GM19023 (cell line): ENCODE results near the gene OSBPL5.

ENCODE experiments used
- ATAC-seq: cut with Tn5 transposase; IDR thresholded peaks from one replicate; pipeline ENCODE4 v1.9.1; 2021; ENCODE audit warnings: mild to moderate bottlenecking, moderate library complexity; ENCODE audit not compliant: unreplicated experiment

The OSBPL5 gene

GRCh38 chr11:3164552-3165151 is 458 bp downstream of the OSBPL5 start:
- no peak for ATAC-seq

GRCh38 chr11:3164138-3164551 is 965 bp downstream of the OSBPL5 start:
- ATAC-seq, result no peak

- ATAC-seq, result no peak
Measured at GRCh38 chr11:3163241-3163981, 1.7 kb downstream of the OSBPL5 start.

- ATAC-seq, result no peak
Measured at GRCh38 chr11:3162410-3163240, 2.5 kb downstream of the OSBPL5 start.

GRCh38 chr11:3161720-3162409 is 3.2 kb downstream of the OSBPL5 start:
- ATAC-seq, result no peak

GRCh38 chr11:3161309-3161708 is 3.8 kb downstream of the OSBPL5 start:
- no peak for ATAC-seq

- ATAC-seq, result no peak
Measured at GRCh38 chr11:3160252-3161031, 4.7 kb downstream of the OSBPL5 start.

- no peak for ATAC-seq
Measured at GRCh38 chr11:3159296-3160190, 5.6 kb downstream of the OSBPL5 start.

GRCh38 chr11:3158821-3159220 is 6.3 kb downstream of the OSBPL5 start:
- ATAC-seq, result no peak

GRCh38 chr11:3158131-3158591 is 6.9 kb downstream of the OSBPL5 start:
- ATAC-seq, result no peak

GRCh38 chr11:3157381-3158130 is 7.6 kb downstream of the OSBPL5 start:
- no peak for ATAC-seq

GRCh38 chr11:3156661-3157311 is 8.3 kb downstream of the OSBPL5 start:
- no peak for ATAC-seq

- no peak for ATAC-seq
Measured at GRCh38 chr11:3156282-3156660, 8.8 kb downstream of the OSBPL5 start.

- no peak for ATAC-seq
Measured at GRCh38 chr11:3155691-3156258, 9.3 kb downstream of the OSBPL5 start.

GRCh38 chr11:3155216-3155615 is 9.9 kb downstream of the OSBPL5 start:
- ATAC-seq, result no peak

GRCh38 chr11:3154001-3154599 is 11.0 kb downstream of the OSBPL5 start:
- no peak for ATAC-seq

- no peak for ATAC-seq
Measured at GRCh38 chr11:3153291-3153861, 11.7 kb downstream of the OSBPL5 start.
